HepG2 (cell line): ENCODE results near the gene C16orf87. TPM values are rescaled to one million over a fixed set of nuclear protein-coding genes. Genes with fewer than 3 reads are reported as not detected.
A peak's percentile ranks its signal among the peaks of the same experiment; 100 is the strongest.

Source experiments
- CC2D1A ChIP-seq: sonication (generic); formaldehyde crosslinking; IDR thresholded peaks from 2 replicates; pipeline ENCODE4 v1.8.1; 2023; ENCODE audit warnings: mild to moderate bottlenecking, missing genetic modification reagents
- MIXL1 ChIP-seq: IDR thresholded peaks from 2 replicates; pipeline ENCODE4 v1.6.1; 2016
- MLLT10 ChIP-seq: sonication (generic); formaldehyde crosslinking; IDR thresholded peaks from 2 replicates; pipeline ENCODE4 v1.4.0; 2020; ENCODE audit warnings: missing genetic modification reagents
- MZF1 ChIP-seq: sonication (generic); formaldehyde crosslinking; IDR thresholded peaks from 2 replicates; pipeline ENCODE4 v1.8.1; 2023; ENCODE audit warnings: mild to moderate bottlenecking, missing genetic modification reagents, borderline replicate concordance
- SNAI1 ChIP-seq: sonication (generic); formaldehyde crosslinking; IDR thresholded peaks from 2 replicates; pipeline ENCODE4 v1.5.0; 2020; ENCODE audit warnings: mild to moderate bottlenecking, missing genetic modification reagents, borderline replicate concordance
- ZNF260 ChIP-seq: sonication (generic); formaldehyde crosslinking; IDR thresholded peaks from 2 replicates; pipeline ENCODE4 v1.4.0; 2020; ENCODE audit warnings: missing genetic modification reagents, low read depth, mild to moderate bottlenecking, borderline replicate concordance
- ZNF644 ChIP-seq: IDR thresholded peaks from 2 replicates; pipeline ENCODE4 v1.6.1; 2016; ENCODE audit warnings: low read depth
- ZNF737 ChIP-seq: sonication (generic); formaldehyde crosslinking; IDR thresholded peaks from 2 replicates; pipeline ENCODE4 v1.5.0; 2020; ENCODE audit warnings: missing genetic modification reagents, mild to moderate bottlenecking, borderline replicate concordance
- ZNF768 ChIP-seq: sonication (generic); formaldehyde crosslinking; IDR thresholded peaks from 2 replicates; pipeline ENCODE4 v1.4.0; 2020; ENCODE audit warnings: missing genetic modification reagents
- polyA plus RNA-seq, 8 experiments: library from polyadenylated mRNA; depleted of rRNA in 3 of 8; stranded (reverse) in 7 of 8; unstranded in 1 of 8; fragments of >200 nt; fragmentation: Illumina TruSeq in 4 of 8; extraction: Trizol in 4 of 8; gene quantifications; 2 replicates each; pipeline versions ENCODE4 v1.2.1 to v1.2.3, GENCODE V29; 2011 to 2016; ENCODE audit warnings: low read depth in 4 of 8, missing spikeins in 1 of 8, mixed read lengths in 1 of 8; ENCODE audit not compliant: insufficient read depth in 1 of 8
- total RNA-seq, 5 experiments: library from RNA; depleted of rRNA; stranded (reverse); fragments of >200 nt; fragmentation: Illumina TruSeq; extraction: Trizol; gene quantifications; 2 replicates each; pipeline ENCODE4 v1.2.3, GENCODE V29; 2016; ENCODE audit warnings: low read depth in 1 of 5
- TF ChIP-seq, protein P1 (sequence below): sonication (generic); formaldehyde crosslinking; IDR thresholded peaks from 2 replicates; pipeline ENCODE4 v1.4.0; 2020; ENCODE audit warnings: missing genetic modification reagents; ENCODE audit errors: not compliant biosample characterization
- TF ChIP-seq, protein P2 (sequence below): sonication (generic); formaldehyde crosslinking; IDR thresholded peaks from 2 replicates; pipeline ENCODE4 v1.4.0; 2020; ENCODE audit warnings: missing genetic modification reagents
- TF ChIP-seq, protein P3 (sequence below): sonication (generic); formaldehyde crosslinking; IDR thresholded peaks from 2 replicates; pipeline ENCODE4 v1.9.0; 2021; ENCODE audit warnings: missing genetic modification reagents, borderline replicate concordance
- TF ChIP-seq, protein P4 (sequence below): sonication (generic); formaldehyde crosslinking; IDR thresholded peaks from 2 replicates; pipeline ENCODE4 v1.4.0; 2020; ENCODE audit warnings: missing genetic modification reagents, borderline replicate concordance
- TF ChIP-seq, protein P5 (sequence below): sonication (generic); formaldehyde crosslinking; IDR thresholded peaks from 2 replicates; pipeline ENCODE4 v1.5.0; 2020; ENCODE audit warnings: mild to moderate bottlenecking, missing genetic modification reagents
- TF ChIP-seq, protein P6 (sequence below): sonication (generic); formaldehyde crosslinking; conservative IDR thresholded peaks from 2 replicates; pipeline ENCODE4 v1.4.0; 2020; ENCODE audit warnings: mild to moderate bottlenecking, missing genetic modification reagents, moderate library complexity

Gene C16orf87
- total and polyA plus RNA-seq, 2 of the 13 experiments (the other 11 are each of a cell fraction or from before 2014, with no cell fraction given), result 8.6 to 19.5 TPM

DNA sequence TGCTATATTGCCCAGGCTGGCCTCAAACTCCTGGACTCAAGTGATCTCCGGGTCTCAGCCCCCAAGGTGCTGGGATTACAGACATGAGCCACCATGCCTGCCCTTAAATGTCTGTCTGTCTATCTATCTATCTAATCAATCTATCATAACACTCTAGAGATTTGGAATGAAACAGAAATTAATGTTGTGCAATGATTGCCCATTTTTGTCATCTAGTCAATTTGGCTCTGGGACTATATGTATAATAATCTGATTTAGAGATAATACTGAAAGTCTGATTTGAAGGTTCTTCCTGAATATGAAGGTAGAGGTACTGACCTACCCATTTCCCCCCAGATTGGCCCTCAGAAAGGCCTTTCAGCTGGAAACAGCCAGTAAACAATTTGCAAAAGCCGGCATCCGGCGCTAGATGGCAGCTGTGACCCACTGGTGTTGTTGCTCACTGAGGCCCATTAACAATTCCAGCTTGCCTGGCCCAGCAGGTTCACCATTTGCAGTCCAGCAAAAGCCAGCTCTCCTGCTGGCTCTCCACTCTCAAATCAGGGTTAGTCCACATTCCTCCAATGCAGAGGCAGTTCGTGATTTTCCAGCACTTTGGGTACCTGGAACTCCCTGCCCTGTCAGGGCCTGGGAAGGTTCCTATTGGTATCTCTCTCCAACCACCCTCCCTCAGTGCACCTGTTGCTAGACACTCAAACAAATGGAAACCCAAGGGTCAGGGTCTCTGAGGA lies 22.9 kb upstream of the C16orf87 start (continued):
- TF ChIP-seq CC2D1A (CRISPR knock-in tag) (no peak), ZNF768 (no peak), SNAI1 (no peak), ZNF737 (no peak), MIXL1 (CRISPR knock-in tag) (peak; percentile 86), ZNF644 (peak; percentile 56; the same call in 1 of the 2 replicates), MZF1 (CRISPR knock-in tag) (no peak), MLLT10 (CRISPR knock-in tag) (no peak), ZNF260 (CRISPR knock-in tag) (no peak)
- TF ChIP-seq, protein P1, sequence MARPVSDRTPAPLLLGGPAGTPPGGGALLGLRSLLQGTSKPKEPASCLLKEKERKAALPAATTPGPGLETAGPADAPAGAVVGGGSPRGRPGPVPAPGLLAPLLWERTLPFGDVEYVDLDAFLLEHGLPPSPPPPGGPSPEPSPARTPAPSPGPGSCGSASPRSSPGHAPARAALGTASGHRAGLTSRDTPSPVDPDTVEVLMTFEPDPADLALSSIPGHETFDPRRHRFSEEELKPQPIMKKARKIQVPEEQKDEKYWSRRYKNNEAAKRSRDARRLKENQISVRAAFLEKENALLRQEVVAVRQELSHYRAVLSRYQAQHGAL (CRISPR knock-in tag), result no peak
- TF ChIP-seq, protein P2, sequence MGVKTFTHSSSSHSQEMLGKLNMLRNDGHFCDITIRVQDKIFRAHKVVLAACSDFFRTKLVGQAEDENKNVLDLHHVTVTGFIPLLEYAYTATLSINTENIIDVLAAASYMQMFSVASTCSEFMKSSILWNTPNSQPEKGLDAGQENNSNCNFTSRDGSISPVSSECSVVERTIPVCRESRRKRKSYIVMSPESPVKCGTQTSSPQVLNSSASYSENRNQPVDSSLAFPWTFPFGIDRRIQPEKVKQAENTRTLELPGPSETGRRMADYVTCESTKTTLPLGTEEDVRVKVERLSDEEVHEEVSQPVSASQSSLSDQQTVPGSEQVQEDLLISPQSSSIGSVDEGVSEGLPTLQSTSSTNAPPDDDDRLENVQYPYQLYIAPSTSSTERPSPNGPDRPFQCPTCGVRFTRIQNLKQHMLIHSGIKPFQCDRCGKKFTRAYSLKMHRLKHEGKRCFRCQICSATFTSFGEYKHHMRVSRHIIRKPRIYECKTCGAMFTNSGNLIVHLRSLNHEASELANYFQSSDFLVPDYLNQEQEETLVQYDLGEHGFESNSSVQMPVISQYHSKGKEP (CRISPR knock-in tag), result no peak
- TF ChIP-seq, protein P3, sequence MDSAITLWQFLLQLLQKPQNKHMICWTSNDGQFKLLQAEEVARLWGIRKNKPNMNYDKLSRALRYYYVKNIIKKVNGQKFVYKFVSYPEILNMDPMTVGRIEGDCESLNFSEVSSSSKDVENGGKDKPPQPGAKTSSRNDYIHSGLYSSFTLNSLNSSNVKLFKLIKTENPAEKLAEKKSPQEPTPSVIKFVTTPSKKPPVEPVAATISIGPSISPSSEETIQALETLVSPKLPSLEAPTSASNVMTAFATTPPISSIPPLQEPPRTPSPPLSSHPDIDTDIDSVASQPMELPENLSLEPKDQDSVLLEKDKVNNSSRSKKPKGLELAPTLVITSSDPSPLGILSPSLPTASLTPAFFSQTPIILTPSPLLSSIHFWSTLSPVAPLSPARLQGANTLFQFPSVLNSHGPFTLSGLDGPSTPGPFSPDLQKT, result no peak
- TF ChIP-seq, protein P4, sequence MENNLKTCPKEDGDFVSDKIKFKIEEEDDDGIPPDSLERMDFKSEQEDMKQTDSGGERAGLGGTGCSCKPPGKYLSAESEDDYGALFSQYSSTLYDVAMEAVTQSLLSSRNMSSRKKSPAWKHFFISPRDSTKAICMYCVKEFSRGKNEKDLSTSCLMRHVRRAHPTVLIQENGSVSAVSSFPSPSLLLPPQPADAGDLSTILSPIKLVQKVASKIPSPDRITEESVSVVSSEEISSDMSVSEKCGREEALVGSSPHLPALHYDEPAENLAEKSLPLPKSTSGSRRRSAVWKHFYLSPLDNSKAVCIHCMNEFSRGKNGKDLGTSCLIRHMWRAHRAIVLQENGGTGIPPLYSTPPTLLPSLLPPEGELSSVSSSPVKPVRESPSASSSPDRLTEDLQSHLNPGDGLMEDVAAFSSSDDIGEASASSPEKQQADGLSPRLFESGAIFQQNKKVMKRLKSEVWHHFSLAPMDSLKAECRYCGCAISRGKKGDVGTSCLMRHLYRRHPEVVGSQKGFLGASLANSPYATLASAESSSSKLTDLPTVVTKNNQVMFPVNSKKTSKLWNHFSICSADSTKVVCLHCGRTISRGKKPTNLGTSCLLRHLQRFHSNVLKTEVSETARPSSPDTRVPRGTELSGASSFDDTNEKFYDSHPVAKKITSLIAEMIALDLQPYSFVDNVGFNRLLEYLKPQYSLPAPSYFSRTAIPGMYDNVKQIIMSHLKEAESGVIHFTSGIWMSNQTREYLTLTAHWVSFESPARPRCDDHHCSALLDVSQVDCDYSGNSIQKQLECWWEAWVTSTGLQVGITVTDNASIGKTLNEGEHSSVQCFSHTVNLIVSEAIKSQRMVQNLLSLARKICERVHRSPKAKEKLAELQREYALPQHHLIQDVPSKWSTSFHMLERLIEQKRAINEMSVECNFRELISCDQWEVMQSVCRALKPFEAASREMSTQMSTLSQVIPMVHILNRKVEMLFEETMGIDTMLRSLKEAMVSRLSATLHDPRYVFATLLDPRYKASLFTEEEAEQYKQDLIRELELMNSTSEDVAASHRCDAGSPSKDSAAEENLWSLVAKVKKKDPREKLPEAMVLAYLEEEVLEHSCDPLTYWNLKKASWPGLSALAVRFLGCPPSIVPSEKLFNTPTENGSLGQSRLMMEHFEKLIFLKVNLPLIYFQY (CRISPR knock-in tag), result peak; percentile 91
- TF ChIP-seq, protein P5, sequence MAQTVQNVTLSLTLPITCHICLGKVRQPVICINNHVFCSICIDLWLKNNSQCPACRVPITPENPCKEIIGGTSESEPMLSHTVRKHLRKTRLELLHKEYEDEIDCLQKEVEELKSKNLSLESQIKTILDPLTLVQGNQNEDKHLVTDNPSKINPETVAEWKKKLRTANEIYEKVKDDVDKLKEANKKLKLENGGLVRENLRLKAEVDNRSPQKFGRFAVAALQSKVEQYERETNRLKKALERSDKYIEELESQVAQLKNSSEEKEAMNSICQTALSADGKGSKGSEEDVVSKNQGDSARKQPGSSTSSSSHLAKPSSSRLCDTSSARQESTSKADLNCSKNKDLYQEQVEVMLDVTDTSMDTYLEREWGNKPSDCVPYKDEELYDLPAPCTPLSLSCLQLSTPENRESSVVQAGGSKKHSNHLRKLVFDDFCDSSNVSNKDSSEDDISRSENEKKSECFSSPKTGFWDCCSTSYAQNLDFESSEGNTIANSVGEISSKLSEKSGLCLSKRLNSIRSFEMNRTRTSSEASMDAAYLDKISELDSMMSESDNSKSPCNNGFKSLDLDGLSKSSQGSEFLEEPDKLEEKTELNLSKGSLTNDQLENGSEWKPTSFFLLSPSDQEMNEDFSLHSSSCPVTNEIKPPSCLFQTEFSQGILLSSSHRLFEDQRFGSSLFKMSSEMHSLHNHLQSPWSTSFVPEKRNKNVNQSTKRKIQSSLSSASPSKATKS, result no peak
- TF ChIP-seq, protein P6, sequence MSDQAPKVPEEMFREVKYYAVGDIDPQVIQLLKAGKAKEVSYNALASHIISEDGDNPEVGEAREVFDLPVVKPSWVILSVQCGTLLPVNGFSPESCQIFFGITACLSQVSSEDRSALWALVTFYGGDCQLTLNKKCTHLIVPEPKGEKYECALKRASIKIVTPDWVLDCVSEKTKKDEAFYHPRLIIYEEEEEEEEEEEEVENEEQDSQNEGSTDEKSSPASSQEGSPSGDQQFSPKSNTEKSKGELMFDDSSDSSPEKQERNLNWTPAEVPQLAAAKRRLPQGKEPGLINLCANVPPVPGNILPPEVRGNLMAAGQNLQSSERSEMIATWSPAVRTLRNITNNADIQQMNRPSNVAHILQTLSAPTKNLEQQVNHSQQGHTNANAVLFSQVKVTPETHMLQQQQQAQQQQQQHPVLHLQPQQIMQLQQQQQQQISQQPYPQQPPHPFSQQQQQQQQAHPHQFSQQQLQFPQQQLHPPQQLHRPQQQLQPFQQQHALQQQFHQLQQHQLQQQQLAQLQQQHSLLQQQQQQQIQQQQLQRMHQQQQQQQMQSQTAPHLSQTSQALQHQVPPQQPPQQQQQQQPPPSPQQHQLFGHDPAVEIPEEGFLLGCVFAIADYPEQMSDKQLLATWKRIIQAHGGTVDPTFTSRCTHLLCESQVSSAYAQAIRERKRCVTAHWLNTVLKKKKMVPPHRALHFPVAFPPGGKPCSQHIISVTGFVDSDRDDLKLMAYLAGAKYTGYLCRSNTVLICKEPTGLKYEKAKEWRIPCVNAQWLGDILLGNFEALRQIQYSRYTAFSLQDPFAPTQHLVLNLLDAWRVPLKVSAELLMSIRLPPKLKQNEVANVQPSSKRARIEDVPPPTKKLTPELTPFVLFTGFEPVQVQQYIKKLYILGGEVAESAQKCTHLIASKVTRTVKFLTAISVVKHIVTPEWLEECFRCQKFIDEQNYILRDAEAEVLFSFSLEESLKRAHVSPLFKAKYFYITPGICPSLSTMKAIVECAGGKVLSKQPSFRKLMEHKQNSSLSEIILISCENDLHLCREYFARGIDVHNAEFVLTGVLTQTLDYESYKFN, result peak; percentile 54; the same call in 1 of the 2 replicates
